Stimulated activated naive CD8-positive, alpha-beta T cell treated with anti-CD3 and anti-CD28 coated beads, Interleukin-15, amount 100 ng/mL, for 72 hours (primary cell): ENCODE results near the gene FUT7.

Source experiments
- ATAC-seq: fragments of 150-1000 bp; cut with Tn5 transposase; 2 replicates; pipeline ENCODE4 v1.10.0; 2021; ENCODE audit warnings: mild to moderate bottlenecking, moderate library complexity
- DNase-seq, 2 donors: peaks; one replicate each; pipeline ENCODE4 v3.0.0; 2021 to 2022
- H3K27ac Mint-ChIP-seq, 2 donors: one replicate each; pipeline ENCODE4 v1.8.0; 2022; ENCODE audit warnings: mild to moderate bottlenecking in 2 of 2, mixed read lengths in 2 of 2, moderate library complexity in 2 of 2
- H3K27me3 Mint-ChIP-seq: one replicate; pipeline ENCODE4 v1.8.0; 2022; ENCODE audit warnings: mixed read lengths
- H3K4me1 Mint-ChIP-seq: one replicate; pipeline ENCODE4 v1.8.0; 2022; ENCODE audit warnings: mild to moderate bottlenecking, mixed read lengths
- H3K4me3 Mint-ChIP-seq, 2 donors: one replicate each; pipeline ENCODE4 v1.8.0; 2022; ENCODE audit warnings: mild to moderate bottlenecking in 2 of 2, mixed read lengths in 2 of 2, moderate library complexity in 1 of 2
- H3K9me3 Mint-ChIP-seq, 2 donors: one replicate each; pipeline ENCODE4 v1.8.0; 2022; ENCODE audit warnings: mixed read lengths in 2 of 2

FUT7 gene, protein sequence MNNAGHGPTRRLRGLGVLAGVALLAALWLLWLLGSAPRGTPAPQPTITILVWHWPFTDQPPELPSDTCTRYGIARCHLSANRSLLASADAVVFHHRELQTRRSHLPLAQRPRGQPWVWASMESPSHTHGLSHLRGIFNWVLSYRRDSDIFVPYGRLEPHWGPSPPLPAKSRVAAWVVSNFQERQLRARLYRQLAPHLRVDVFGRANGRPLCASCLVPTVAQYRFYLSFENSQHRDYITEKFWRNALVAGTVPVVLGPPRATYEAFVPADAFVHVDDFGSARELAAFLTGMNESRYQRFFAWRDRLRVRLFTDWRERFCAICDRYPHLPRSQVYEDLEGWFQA

GRCh38 chr9:137031904-137032640 is at the start of gene FUT7:
TSS of gene FUT7 (minus strand) at chr9:137032088. CDS start at chr9:137031991, 97 bp downstream.
- ATAC-seq (peak; percentile 1), DNase-seq (peak in 1 of 2 donors; percentile 66)
- Mint-ChIP-seq H3K27ac (peak within 1 kb of the TSS in 1 of 2 donors; percentile 76), H3K4me1 (peaks cover 78% of the 10 kb centered on the region), H3K4me3 (peak within 1 kb of the TSS; percentile 61 to 75), H3K9me3 (no peaks in the 10 kb centered on the region), H3K27me3 (no peaks in the 10 kb centered on the region)

DNA sequence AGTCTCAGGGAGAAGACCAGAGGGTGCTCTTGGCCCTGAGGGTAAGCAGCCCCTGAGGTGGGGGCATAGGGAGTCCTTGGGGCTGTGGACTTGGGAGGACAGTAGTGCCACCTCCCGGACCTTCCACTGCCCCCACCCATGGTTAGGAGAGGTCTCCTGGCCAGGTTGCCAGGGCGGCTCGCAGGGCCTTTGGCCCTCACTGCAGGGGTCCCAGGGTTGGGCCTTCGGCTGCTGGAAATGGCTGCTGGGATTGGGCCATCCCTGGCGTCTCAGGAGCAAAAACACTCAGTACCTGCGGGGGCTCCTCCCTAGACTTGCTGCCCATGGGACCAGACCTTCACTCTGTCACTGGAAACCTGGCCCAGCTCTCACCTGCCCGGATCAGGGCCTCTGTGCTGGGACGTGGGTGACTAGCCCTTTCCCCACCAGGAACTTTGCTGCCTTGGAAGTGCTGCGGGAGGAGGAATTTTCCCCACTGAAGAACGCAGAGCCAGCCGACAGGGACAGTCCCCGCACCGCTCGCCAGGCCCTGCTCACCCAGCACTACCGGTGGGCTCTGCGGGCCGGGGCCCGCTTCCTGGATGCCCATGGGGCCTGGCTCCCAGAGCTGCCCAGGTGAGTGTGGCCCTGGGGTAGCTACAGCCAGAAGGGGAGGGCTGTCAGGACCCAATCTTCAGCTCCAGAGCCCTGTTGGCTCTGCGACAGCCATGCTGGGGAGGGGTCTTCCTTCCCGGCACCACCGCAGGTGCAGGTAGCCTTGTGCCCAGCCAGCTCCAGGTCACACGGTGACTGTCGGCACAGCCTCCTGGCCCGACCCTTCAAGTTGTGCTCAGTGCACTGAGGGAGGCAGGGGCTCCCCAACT is 48.6 kb upstream of the FUT7 start:
- DNase-seq (no peak), ATAC-seq (no peak)
- no peaks in the 10 kb centered on the region for H3K27me3 Mint-ChIP-seq
- H3K4me1 Mint-ChIP-seq, result peaks cover 50% of the 10 kb centered on the region
- H3K9me3 Mint-ChIP-seq, result no peaks in the 10 kb centered on the region
- H3K27ac Mint-ChIP-seq, result no peak overlapping the region
- H3K4me3 Mint-ChIP-seq, result no peak overlapping the region

DNA sequence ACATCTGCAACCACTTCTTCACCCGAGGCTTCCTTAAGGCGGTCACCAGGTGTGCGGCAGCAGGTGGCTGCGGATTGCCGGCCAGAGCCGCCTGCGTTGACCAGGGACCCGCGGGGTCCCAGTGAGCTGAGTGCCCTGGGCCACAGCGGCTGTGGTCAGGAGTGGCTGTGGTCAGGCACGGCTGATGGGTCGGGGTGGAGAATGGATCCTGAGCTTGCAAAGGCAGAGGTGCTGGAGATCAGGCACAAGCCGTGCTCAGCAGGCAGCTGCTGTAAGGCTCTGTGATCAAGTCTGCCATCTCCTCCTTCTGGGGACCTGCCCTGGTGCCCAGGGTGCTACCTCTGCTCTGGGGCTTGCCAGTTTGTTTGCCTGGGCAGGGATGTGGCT is 47.5 kb upstream of the FUT7 start:
- H3K27me3 Mint-ChIP-seq, result no peaks in the 10 kb centered on the region
- peaks cover 40% of the 10 kb centered on the region for H3K4me1 Mint-ChIP-seq
- ATAC-seq, result no peak
- H3K27ac Mint-ChIP-seq, result no peak overlapping the region
- no peaks in the 10 kb centered on the region for H3K9me3 Mint-ChIP-seq
- DNase-seq, result no peak
- H3K4me3 Mint-ChIP-seq, result peak overlapping the region in 1 of 2 donors; percentile 53

GRCh38 chr9:137078701-137079400 is 47.0 kb upstream of the FUT7 start:
- H3K27me3 Mint-ChIP-seq, result no peaks in the 10 kb centered on the region
- peak overlapping the region; percentile 80 to 87 for H3K4me3 Mint-ChIP-seq
- H3K4me1 Mint-ChIP-seq, result peaks cover 36% of the 10 kb centered on the region
- no peak overlapping the region for H3K27ac Mint-ChIP-seq
- ATAC-seq, result no peak
- DNase-seq, result no peak
- H3K9me3 Mint-ChIP-seq, result no peaks in the 10 kb centered on the region

- DNase-seq (peak; percentile 39 to 64), ATAC-seq (peak; percentile 75)
- Mint-ChIP-seq H3K27ac (peak overlapping the region in 1 of 2 donors; percentile 42), H3K9me3 (no peaks in the 10 kb centered on the region), H3K27me3 (no peaks in the 10 kb centered on the region), H3K4me1 (peaks cover 28% of the 10 kb centered on the region), H3K4me3 (peak overlapping the region; percentile 80 to 87)
Measured at GRCh38 chr9:137077758-137078693, 46.1 kb upstream of the FUT7 start.

GRCh38 chr9:137077010-137077747 is 45.3 kb upstream of the FUT7 start, which contains the start of gene UAP1L1:
TSS of gene UAP1L1 (plus strand) at chr9:137077517. CDS start at chr9:137077533, 16 bp downstream.
- peaks cover 22% of the 10 kb centered on the region for H3K4me1 Mint-ChIP-seq
- DNase-seq (peak; percentile 62 to 66), ATAC-seq (peak; percentile 77)
- H3K4me3 Mint-ChIP-seq, result peak within 1 kb of the TSS; percentile 80 to 87
- no peaks in the 10 kb centered on the region for H3K9me3 Mint-ChIP-seq
- no peaks in the 10 kb centered on the region for H3K27me3 Mint-ChIP-seq
- peak within 1 kb of the TSS in 1 of 2 donors; percentile 89 for H3K27ac Mint-ChIP-seq

DNA sequence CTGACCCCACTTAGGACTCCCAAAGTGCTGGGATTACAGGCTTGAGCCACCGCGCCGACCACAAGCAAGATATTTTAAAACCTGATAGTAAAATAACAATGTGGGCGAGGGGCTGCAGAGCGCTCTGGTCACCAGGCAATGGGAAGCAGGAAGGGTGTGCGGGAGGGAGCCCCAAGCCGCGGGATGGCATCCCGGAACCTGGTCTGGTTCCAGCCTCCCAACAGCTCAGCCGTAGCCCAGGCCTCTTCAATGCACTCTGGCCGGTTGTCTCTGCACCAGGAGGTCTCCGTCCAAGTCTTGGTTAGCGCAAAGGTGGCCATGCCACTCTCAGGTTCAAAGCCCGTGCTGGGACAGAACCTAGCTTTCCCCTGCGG is 44.7 kb upstream of the FUT7 start:
- Mint-ChIP-seq H3K4me1 (peaks cover 22% of the 10 kb centered on the region), H3K4me3 (peak overlapping the region; percentile 73 to 82), H3K9me3 (no peaks in the 10 kb centered on the region), H3K27ac (peak overlapping the region in 1 of 2 donors; percentile 89), H3K27me3 (no peaks in the 10 kb centered on the region)
- DNase-seq (no peak), ATAC-seq (no peak)

- Mint-ChIP-seq H3K4me1 (peaks cover 32% of the 10 kb centered on the region), H3K27ac (no peak overlapping the region), H3K27me3 (no peaks in the 10 kb centered on the region), H3K4me3 (no peak overlapping the region), H3K9me3 (no peaks in the 10 kb centered on the region)
- ATAC-seq (no peak), DNase-seq (no peak)
Measured at GRCh38 chr9:137075275-137075775, 43.4 kb upstream of the FUT7 start.

GRCh38 chr9:137074657-137075274 is 42.9 kb upstream of the FUT7 start:
- no peak for DNase-seq
- Mint-ChIP-seq H3K4me1 (peaks cover 32% of the 10 kb centered on the region), H3K4me3 (no peak overlapping the region), H3K27ac (no peak overlapping the region), H3K27me3 (no peaks in the 10 kb centered on the region), H3K9me3 (no peaks in the 10 kb centered on the region)
- no peak for ATAC-seq

DNA sequence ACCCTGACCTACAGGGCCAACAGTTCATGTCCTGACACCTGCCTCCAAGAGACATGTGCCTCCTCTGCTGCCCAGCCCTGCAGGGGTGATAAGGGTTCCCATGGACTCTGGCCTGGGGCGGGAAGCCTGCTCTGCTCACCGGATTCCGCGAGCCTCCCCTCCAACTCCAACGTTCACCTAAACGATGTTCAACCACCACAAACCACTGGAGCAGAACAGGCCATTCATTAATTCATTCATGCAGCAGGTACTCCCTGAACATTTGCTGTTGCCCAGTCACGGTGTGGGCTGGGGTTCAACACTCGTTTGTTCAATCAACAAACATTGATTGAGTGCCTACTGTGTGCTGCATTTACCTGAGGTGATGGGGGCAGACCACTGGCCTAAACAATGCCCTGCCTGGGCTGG is 42.1 kb upstream of the FUT7 start:
- no peaks in the 10 kb centered on the region for H3K27me3 Mint-ChIP-seq
- no peaks in the 10 kb centered on the region for H3K9me3 Mint-ChIP-seq
- ATAC-seq, result no peak
- no peak for DNase-seq
- H3K27ac Mint-ChIP-seq, result peak overlapping the region in 1 of 2 donors; percentile 7
- H3K4me3 Mint-ChIP-seq, result no peak overlapping the region
- H3K4me1 Mint-ChIP-seq, result peaks cover 38% of the 10 kb centered on the region

- peak overlapping the region; percentile 45 to 87 for H3K27ac Mint-ChIP-seq
- H3K27me3 Mint-ChIP-seq, result no peaks in the 10 kb centered on the region
- no peak for DNase-seq
Measured at GRCh38 chr9:137071282-137071681, 39.4 kb upstream of the FUT7 start.

GRCh38 chr9:137070906-137071275 is 39.0 kb upstream of the FUT7 start:
- Mint-ChIP-seq H3K27me3 (no peaks in the 10 kb centered on the region), H3K4me1 (peaks cover 38% of the 10 kb centered on the region), H3K27ac (peak overlapping the region; percentile 45 to 87), H3K9me3 (no peaks in the 10 kb centered on the region), H3K4me3 (peak overlapping the region; percentile 83 to 86)
- DNase-seq (no peak), ATAC-seq (no peak)

More at GRCh38 chr9:137071282-137071681, 39.4 kb upstream of the FUT7 start:
- no peaks in the 10 kb centered on the region for H3K9me3 Mint-ChIP-seq
- peaks cover 39% of the 10 kb centered on the region for H3K4me1 Mint-ChIP-seq
- ATAC-seq, result no peak
- H3K4me3 Mint-ChIP-seq, result peak overlapping the region; percentile 83 to 86
